ENCODE measurements around the gene VWF.

- TF ChIP-seq CTCF (IDR thresholded peaks at IDR 0.05) = no peak
- TF ChIP-seq POLR2AphosphoS5 (IDR thresholded peaks at IDR 0.05) = no peak
- no peak for TF ChIP-seq EP300 (IDR thresholded peaks at IDR 0.05)
- TF ChIP-seq POLR2A (IDR thresholded peaks at IDR 0.05; ENCODE audit: low read depth) = no peak
Observed at GRCh38 chr12:6046511-6047180, 77.8 kb downstream of the VWF start.
